Measurements from ENCODE around the gene OR6C1.
"Not testable (repeated sequence)": the region's sequence is repeated elsewhere in the genome, so short reads cannot be mapped to it uniquely, and the experiment has no call there.

Gene OR6C1

DNA sequence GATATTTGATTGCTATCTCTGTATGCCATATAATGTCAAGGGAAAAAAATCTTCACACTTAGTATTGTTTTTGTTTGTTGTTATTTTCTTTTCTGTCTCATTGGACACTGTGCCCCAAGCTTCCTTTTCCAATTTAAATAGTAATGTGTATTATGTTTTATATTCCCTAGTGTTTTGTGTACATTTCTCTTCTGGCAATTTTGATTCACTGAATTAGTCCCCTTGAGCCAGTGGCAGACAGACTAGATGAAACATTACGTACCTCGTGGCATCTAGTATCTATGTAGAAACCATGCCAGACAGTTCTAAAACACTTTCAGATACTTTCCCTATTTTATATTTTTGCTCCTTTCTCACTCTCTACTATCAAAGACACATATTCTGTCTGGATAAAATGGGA lies at the start of gene OR6C1:
TSS of gene OR6C1 (plus strand) at position 301 of the 400 bp plus-strand sequence. CDS start 6,257 bp downstream, outside the sequence.
- DNase-seq: no peak

DNA sequence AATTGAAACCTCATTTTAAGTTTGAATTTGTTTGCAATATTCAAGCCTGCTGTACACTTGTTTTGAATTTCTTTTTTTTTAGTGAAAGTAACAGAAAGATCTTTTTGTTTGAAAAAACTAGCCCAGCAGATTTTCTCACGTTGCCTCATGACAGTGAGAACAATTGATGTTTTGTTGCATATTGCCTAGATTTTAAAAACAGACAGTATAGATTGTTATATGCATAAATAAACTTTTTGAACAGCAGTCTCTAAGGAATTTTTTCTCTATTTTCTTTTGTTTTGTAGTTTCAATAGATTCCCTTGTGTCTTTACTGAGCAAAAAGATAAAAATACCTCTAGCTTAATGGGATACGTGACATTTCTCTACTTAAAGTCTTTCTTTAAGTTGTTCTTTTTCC lies 33.2 kb upstream of the OR6C1 start:
- no peak for DNase-seq

DNA sequence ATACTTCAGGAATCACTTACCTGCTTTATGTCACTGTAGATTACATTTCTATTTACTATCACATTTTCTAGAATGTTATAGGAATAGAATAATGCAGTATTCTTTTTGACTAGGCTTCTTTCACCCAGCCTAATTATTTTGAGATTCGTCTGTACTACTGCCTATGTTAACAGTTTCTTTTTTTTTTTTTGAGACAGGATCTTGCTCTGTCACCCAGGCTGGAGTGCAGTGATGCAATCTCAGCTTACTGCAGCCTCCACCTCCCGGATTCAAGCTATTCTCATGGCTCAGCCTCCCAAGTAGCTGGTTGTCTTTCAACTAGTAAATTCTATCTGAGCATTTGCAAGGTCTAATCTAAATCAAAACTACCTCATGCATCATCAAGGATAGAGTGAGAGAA lies 24.1 kb upstream of the OR6C1 start:
- no peak for DNase-seq

DNA sequence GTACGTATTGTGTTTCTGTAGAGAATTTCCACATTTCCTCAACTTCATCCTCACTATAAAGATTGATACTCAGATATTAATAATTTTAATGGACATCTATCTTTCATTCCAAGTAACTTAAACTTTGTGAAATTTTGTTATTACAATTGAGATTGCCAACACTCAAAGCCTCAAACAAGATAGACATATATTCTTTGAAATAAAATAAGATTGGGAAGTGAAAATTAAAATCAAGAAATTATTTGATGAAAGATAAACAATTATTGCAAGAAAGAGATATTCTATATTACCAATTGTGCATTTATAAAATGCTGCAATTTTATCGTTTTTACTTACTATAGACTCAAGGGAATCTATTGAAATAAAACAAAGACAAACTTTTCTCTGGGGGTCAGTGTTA lies 17.7 kb upstream of the OR6C1 start, which contains the start of gene OR6C6:
TSS of gene OR6C6 (minus strand) at position 101 of the 400 bp plus-strand sequence. CDS start 1,337 bp downstream, outside the sequence.
- no peak for DNase-seq

DNA sequence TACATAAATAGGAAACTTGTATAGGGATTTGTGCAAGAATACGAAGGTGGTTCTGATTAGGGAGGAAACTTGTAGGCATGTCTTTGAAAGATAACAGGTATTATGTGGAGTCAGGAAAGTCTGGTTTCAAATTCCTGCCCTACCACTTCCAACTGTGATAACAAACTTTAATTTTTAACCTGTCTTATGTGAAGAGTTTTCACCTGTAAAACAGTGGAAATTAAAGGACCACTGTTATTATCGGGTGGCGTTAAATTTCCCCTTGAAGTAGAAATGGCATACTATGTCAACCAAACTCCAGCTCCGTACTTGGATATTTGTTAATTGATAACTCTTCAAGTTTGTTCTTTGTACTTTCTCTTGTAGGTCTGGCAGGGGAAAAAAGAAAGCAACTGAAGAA lies 6.1 kb downstream of the OR6C1 start:
- no peak for DNase-seq

DNA sequence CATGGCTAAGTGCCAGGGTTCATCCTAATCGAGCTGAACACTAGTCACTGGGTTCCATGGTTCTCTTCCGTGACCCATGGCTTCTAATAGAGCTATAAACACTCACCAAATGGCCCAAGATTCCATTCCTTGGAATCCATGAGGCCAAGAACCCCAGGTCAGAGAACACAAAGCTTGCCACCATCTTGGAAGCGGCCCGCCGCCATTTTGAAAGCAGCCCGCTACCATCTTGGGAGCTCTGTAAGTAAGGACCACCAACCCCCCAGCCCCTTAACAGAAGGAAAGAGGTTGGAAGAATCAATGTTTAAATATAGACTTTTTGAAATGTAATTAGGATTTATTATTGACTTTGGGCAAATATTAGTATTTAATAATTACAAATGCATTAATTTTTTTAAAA lies 11.7 kb downstream of the OR6C1 start:
- DNase-seq: not testable (repeated sequence)

DNA sequence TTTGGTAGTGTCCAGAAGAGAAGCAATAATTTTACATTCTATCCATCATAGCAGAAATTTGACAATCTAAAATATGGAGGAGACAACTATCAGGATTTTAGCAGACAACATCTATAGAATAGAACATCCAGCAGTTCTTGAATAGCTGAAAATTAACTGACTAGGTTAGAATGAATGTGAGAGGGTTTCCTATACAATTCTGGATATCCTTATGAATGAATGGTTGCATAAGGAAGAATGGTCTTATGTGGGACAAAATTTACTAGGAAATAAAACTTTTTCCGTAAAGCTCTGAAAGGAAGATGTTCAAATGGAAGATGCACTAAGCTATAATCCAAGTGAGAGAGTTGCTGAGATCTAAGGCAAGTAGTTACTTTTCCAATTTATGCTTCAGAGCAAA lies 16.3 kb downstream of the OR6C1 start, which contains the start of gene OR6C3:
TSS of gene OR6C3 (plus strand) at position 301 of the 400 bp plus-strand sequence. CDS start 955 bp downstream, outside the sequence.
- DNase-seq: no peak

DNA sequence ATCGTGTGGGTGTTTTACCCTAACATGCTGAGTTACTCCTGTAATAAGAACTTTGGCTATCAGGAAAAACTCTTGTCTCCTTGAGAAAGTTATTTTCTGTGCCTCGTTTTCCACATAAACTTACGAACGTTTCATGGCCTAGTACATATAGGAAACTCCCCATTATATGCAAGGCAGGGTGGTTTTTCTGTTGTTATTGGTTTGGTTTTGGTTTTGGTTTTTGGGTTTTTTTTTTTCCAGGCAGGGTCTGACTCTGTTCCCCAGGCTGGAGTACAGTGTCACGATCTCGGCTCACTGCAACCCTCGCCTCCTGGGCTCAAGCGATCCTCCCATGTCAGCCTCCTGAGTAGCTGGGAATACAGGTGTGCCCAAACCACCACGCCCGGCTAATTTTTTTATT lies 21.9 kb downstream of the OR6C1 start:
- DNase-seq: no peak

DNA sequence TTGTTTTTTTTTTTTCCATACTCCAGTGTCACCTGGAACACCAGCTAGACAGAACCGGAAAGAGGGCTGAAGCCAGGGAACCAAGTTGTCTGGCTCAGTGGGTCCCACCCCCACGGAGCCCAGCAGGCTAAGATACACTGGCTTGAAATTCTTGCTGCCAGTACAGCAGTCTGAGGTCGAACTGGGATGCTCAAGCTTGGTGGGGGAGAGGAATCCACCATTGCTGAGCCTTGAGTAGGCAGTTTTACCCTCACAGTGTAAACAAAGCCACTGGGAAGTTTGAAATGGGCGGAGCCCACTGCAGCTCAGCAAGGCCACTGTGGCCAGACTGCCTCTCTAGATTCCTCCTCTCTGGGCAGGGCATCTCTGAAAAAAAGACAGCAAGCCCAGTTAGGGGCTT lies 41.2 kb downstream of the OR6C1 start:
- DNase-seq: not testable (repeated sequence)

DNA sequence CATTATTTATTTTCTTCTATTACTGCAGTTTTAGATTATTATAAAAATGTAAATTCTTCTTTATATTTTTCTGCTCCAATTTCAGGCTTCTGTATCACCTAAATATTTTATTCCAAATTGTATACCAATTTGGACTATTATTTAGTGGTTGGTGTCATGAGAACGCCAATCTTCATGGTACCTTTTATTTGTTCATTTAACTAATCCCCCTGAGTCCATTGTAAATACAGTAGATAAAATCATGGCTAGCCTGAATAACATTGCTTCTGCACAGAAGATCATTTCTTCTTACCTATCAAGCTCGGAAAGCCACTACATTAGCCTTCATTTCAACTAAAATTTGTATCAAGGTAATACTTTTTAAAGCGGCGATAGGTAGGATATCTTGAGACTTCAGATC lies 48.5 kb downstream of the OR6C1 start, which contains the start of gene OR6C75:
TSS of gene OR6C75 (plus strand) at position 301 of the 400 bp plus-strand sequence. CDS start 2,136 bp downstream, outside the sequence.
- no peak for DNase-seq

DNA sequence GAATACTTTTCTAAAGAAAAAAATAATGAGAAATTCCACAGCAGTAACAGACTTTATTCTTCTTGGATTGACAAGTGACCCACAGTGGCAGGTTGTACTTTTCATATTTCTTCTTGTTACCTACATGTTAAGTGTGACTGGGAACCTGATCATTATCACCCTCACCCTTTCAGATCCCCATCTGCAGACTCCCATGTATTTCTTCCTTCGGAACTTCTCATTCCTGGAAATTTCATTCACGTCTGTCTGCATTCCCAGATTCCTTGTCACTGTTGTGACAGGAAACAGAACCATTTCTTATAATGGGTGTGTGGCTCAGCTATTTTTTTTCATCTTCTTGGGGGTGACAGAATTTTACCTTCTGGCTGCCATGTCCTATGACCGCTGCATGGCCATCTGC lies 50.9 kb downstream of the OR6C1 start:
- DNase-seq: no peak

All from activated CD4-positive, alpha-beta T cell treated with anti-CD3 and anti-CD28 coated beads for 1 hour (primary cell).